ENCODE data around the gene RPS19. TPM values are rescaled to one million over a fixed set of nuclear protein-coding genes. Genes with fewer than 3 reads are reported as not detected.

The RPS19 gene
- total RNA-seq, 1 experiment from 2014 or later = 3,020 TPM

DNA sequence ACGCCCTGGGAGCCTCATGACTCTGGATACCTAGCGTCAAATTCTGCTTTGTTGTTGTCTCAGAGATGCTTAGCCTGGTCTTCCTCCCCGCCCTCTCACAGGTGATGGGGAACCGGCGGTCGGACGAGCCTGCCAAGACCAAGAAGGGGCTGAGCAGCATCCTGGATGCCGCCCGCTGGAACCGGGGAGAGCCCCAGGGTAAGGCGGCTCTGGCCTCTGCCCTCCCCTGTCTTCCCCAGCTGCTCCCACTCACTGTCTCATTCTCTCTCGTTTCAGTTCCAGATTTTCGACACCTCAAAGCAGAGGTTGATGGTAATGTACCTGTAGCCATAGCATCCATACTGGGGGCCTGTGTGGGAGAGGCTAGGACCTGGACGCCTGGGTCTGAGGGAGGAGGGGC lies 34.3 kb downstream of the RPS19 start:
- peaks cover 7% of the 10 kb centered on the region; the same call in 1 of the 2 replicates for H3K79me2 ChIP-seq (ENCODE audit: insufficient read depth, low read length)
- TF ChIP-seq FOSL1 (IDR thresholded peaks at IDR 0.05; ENCODE audit: low read depth) (no peak), SRF (IDR thresholded peaks at IDR 0.05; ENCODE audit: low read depth) (no peak), EZH2 (IDR thresholded peaks at IDR 0.05) (no peak), YY1 (IDR thresholded peaks at IDR 0.05; ENCODE audit: extremely low read depth, insufficient replicate concordance, low read depth, low read length) (no peak), POLR2A (IDR thresholded peaks at IDR 0.05; ENCODE audit: borderline replicate concordance, extremely low read depth, insufficient read depth, insufficient read length) (no peak), TCF7L2 (IDR thresholded peaks at IDR 0.05; ENCODE audit: borderline replicate concordance, extremely low read depth, insufficient read depth, insufficient read length) (no peak), ZFX (IDR thresholded peaks at IDR 0.05) (no peak), ZNF274 (IDR thresholded peaks at IDR 0.05; ENCODE audit: low read depth, low read length) (no peak), SP1 (IDR thresholded peaks at IDR 0.05; ENCODE audit: low read depth) (no peak)
- TF ChIP-seq, protein P1, sequence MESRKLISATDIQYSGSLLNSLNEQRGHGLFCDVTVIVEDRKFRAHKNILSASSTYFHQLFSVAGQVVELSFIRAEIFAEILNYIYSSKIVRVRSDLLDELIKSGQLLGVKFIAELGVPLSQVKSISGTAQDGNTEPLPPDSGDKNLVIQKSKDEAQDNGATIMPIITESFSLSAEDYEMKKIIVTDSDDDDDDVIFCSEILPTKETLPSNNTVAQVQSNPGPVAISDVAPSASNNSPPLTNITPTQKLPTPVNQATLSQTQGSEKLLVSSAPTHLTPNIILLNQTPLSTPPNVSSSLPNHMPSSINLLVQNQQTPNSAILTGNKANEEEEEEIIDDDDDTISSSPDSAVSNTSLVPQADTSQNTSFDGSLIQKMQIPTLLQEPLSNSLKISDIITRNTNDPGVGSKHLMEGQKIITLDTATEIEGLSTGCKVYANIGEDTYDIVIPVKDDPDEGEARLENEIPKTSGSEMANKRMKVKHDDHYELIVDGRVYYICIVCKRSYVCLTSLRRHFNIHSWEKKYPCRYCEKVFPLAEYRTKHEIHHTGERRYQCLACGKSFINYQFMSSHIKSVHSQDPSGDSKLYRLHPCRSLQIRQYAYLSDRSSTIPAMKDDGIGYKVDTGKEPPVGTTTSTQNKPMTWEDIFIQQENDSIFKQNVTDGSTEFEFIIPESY (IDR thresholded peaks at IDR 0.05; ENCODE audit: extremely low read depth, insufficient replicate concordance, low read length) = no peak
- TF ChIP-seq, protein P2, sequence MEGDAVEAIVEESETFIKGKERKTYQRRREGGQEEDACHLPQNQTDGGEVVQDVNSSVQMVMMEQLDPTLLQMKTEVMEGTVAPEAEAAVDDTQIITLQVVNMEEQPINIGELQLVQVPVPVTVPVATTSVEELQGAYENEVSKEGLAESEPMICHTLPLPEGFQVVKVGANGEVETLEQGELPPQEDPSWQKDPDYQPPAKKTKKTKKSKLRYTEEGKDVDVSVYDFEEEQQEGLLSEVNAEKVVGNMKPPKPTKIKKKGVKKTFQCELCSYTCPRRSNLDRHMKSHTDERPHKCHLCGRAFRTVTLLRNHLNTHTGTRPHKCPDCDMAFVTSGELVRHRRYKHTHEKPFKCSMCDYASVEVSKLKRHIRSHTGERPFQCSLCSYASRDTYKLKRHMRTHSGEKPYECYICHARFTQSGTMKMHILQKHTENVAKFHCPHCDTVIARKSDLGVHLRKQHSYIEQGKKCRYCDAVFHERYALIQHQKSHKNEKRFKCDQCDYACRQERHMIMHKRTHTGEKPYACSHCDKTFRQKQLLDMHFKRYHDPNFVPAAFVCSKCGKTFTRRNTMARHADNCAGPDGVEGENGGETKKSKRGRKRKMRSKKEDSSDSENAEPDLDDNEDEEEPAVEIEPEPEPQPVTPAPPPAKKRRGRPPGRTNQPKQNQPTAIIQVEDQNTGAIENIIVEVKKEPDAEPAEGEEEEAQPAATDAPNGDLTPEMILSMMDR (IDR thresholded peaks at IDR 0.05 in 2 of 3, conservative IDR thresholded peaks at IDR 0.05 in 1 of 3; ENCODE audit: borderline replicate concordance in 1 of 3, insufficient read depth in 1 of 3, low read depth in 2 of 3, low read length in 2 of 3) = no peak
- POLR2A ChIA-PET = no interaction called here

More for the DNA sequence above, 34.3 kb downstream of the RPS19 start:
- Histone ChIP-seq H3K9me2 (ENCODE audit: insufficient read depth) (no peaks in the 10 kb centered on the region), H3K9me3 (ENCODE audit: control insufficient read depth in 1 of 2, insufficient read depth in 1 of 2, low read depth in 1 of 2, low read length in 2 of 2) (no peaks in the 10 kb centered on the region), H3K9ac (ENCODE audit: low read length) (no peak overlapping the region), H3K36me3 (ENCODE audit: control insufficient read depth in 1 of 2, insufficient read depth in 2 of 2, low read length in 2 of 2) (peaks cover 22 to 31% of the 10 kb centered on the region in 2 experiments), H3K27me3 (ENCODE audit: insufficient read depth, low read length) (no peaks in the 10 kb centered on the region), H2AFZ (ENCODE audit: low read depth, low read length, poor library complexity, severe bottlenecking) (no peak overlapping the region), H4K20me1 (ENCODE audit: insufficient read depth) (no peaks in the 10 kb centered on the region), H3K27ac (ENCODE audit: low read depth, low read length) (no peak overlapping the region), H3K4me1 (ENCODE audit: control insufficient read depth in 1 of 2, insufficient read depth in 2 of 2, low read length in 2 of 2) (no peaks in the 10 kb centered on the region), H3K4me3 (replicated peaks in 1 of 2; ENCODE audit: low read depth in 1 of 2, low read length in 2 of 2) (no peak overlapping the region), H3K4me2 (ENCODE audit: low read length) (no peak overlapping the region)
- intact Hi-C loops (cut with micrococcal nuclease) = no loop called here
- CTCF ChIA-PET = no interaction called here
- RAD21 ChIA-PET (ENCODE audit: low non-redundant PET in 1 of 2, low total read pairs in 2 of 2, uncharacterized antibody in 2 of 2, unreplicated experiment in 2 of 2) = no interaction called here
- no TSS peak for BruUV-seq (replicated peaks)
- ATAC-seq = no peak
- no peak for DNase-seq (ENCODE audit: low read depth, low spot score)

Measured in HCT116 (cell line).